IMR-90 (cell line): ENCODE measurements around the gene SLC12A7. TPM values are rescaled to one million over a fixed set of nuclear protein-coding genes. Genes with fewer than 3 reads are reported as not detected.

Source experiments
- ATAC-seq: fragments of 200-7000 bp; cut with Tn5 transposase; 2 replicates; pipeline ENCODE4 v1.9.1; 2020; ENCODE audit warnings: low read depth, mild to moderate bottlenecking, moderate library complexity
- BruUV-seq: library from RNA; stranded (reverse); fragments of 400-500 nt; replicated peaks from 2 replicates; lab custom pipeline; 2021; lab: Mats Ljungman, UMichigan
- CTCF ChIA-PET: fragments of 300-600 bp; formaldehyde crosslinking; extraction: SDS; loops from one replicate; lab custom pipeline; 2021; ENCODE audit warnings: antibody characterized with exemption; lab: Yijun Ruan, JAX
- POLR2A ChIA-PET: fragments of 300-600 bp; sonication (Branson Sonifier 250); formaldehyde crosslinking; loops from one replicate; lab custom pipeline; 2022; ENCODE audit warnings: antibody characterized with exemption; ENCODE audit not compliant: unreplicated experiment; lab: Charles Lee
- DNase-seq: peaks from one replicate; pipeline ENCODE4 v3.0.0; 2013
- H2AFZ ChIP-seq: replicated peaks from 2 replicates; pipeline ENCODE3; 2013; ENCODE audit warnings: low read length, mild to moderate bottlenecking; ENCODE audit not compliant: poor library complexity
- H2AK5ac ChIP-seq: 2 replicates; pipeline ENCODE4 v1.6.1; 2013; ENCODE audit warnings: low read depth, low read length, inconsistent platforms
- H2AK9ac ChIP-seq: replicated peaks from 2 replicates; pipeline ENCODE3; 2013; ENCODE audit warnings: mild to moderate bottlenecking, low read depth, low read length, moderate library complexity; ENCODE audit not compliant: poor library complexity
- H2BK120ac ChIP-seq: 2 replicates; pipeline ENCODE4 v1.6.1; 2013; ENCODE audit warnings: low read depth, low read length, inconsistent platforms
- H2BK15ac ChIP-seq: 3 replicates; pipeline ENCODE4 v1.6.1; 2013; ENCODE audit warnings: low read depth, low read length, inconsistent platforms
- H2BK20ac ChIP-seq: 2 replicates; pipeline ENCODE4 v1.6.1; 2013; ENCODE audit warnings: low read depth, mild to moderate bottlenecking, inconsistent platforms, low read length, moderate library complexity
- H2BK5ac ChIP-seq: 2 replicates; pipeline ENCODE4 v1.6.1; 2013; ENCODE audit warnings: mild to moderate bottlenecking, low read depth, low read length, inconsistent platforms; ENCODE audit not compliant: poor library complexity, severe bottlenecking
- H3K14ac ChIP-seq: replicated peaks from 2 replicates; pipeline ENCODE4 v1.6.1; 2013; ENCODE audit warnings: low read depth, low read length, inconsistent platforms
- H3K18ac ChIP-seq: 2 replicates; pipeline ENCODE4 v1.6.1; 2013; ENCODE audit warnings: low read depth, low read length, control low read depth
- H3K23ac ChIP-seq: 2 replicates; pipeline ENCODE4 v1.6.1; 2013; ENCODE audit warnings: low read depth, low read length, inconsistent platforms
- H3K27ac ChIP-seq: 2 replicates; pipeline ENCODE4 v1.5.1; 2013; ENCODE audit warnings: mild to moderate bottlenecking, control low read depth, low read length; ENCODE audit not compliant: insufficient read depth
- H3K27me3 ChIP-seq: 2 replicates; pipeline ENCODE4 v1.6.1; 2013; ENCODE audit warnings: low read length; ENCODE audit not compliant: control insufficient read depth, insufficient read depth
- H3K36me3 ChIP-seq: 2 replicates; pipeline ENCODE4 v1.6.1; 2013; ENCODE audit warnings: low read length, mixed read lengths; ENCODE audit not compliant: control insufficient read depth, insufficient read depth
- H3K4ac ChIP-seq: 2 replicates; pipeline ENCODE4 v1.6.1; 2013; ENCODE audit warnings: low read depth, low read length, inconsistent platforms
- H3K4me1 ChIP-seq: 2 replicates; pipeline ENCODE4 v1.6.1; 2013; ENCODE audit warnings: low read length, mixed read lengths; ENCODE audit not compliant: control insufficient read depth, insufficient read depth
- H3K4me2 ChIP-seq: 2 replicates; pipeline ENCODE4 v1.6.1; 2013; ENCODE audit warnings: low read depth, mild to moderate bottlenecking, control low read depth, low read length, moderate library complexity
- H3K4me3 ChIP-seq: 2 replicates; pipeline ENCODE4 v1.5.1; 2013; ENCODE audit warnings: low read depth, mild to moderate bottlenecking, control low read depth, low read length, moderate library complexity; ENCODE audit not compliant: insufficient read depth
- H3K56ac ChIP-seq: 2 replicates; pipeline ENCODE4 v1.6.1; 2013; ENCODE audit warnings: low read length, inconsistent platforms; ENCODE audit not compliant: insufficient read depth; ENCODE audit errors: extremely low read depth
- H3K79me1 ChIP-seq, 2 experiments: 2 replicates each; pipeline ENCODE4 v1.6.1; 2013; ENCODE audit warnings: low read length in 2 of 2, inconsistent platforms in 1 of 2, low read depth in 1 of 2
- H3K9ac ChIP-seq: 2 replicates; pipeline ENCODE4 v1.6.1; 2013; ENCODE audit warnings: low read depth, low read length, control low read depth
- H3K9me1 ChIP-seq: 2 replicates; pipeline ENCODE4 v1.6.1; 2013; ENCODE audit warnings: low read length, inconsistent platforms; ENCODE audit not compliant: insufficient read depth
- H3K9me3 ChIP-seq: 2 replicates; pipeline ENCODE4 v1.6.1; 2013; ENCODE audit warnings: low read length; ENCODE audit not compliant: control insufficient read depth, insufficient read depth
- H4K20me1 ChIP-seq: 2 replicates; pipeline ENCODE4 v1.6.1; 2013; ENCODE audit warnings: low read length, inconsistent platforms; ENCODE audit not compliant: insufficient read depth
- H4K5ac ChIP-seq: 2 replicates; pipeline ENCODE4 v1.6.1; 2013; ENCODE audit warnings: mild to moderate bottlenecking, low read depth, low read length, control low read depth
- H4K8ac ChIP-seq, 2 experiments: 2 replicates each; pipeline ENCODE4 v1.6.1; 2013; ENCODE audit warnings: low read depth in 2 of 2, low read length in 2 of 2, control low read depth in 1 of 2, inconsistent platforms in 1 of 2
- H4K91ac ChIP-seq: 2 replicates; pipeline ENCODE4 v1.6.1; 2013; ENCODE audit warnings: low read depth, low read length, inconsistent platforms; ENCODE audit not compliant: insufficient read depth
- MAZ ChIP-seq: IDR thresholded peaks from 2 replicates; pipeline ENCODE4 v1.6.1; 2012; ENCODE audit warnings: low read depth, mild to moderate bottlenecking, low read length, improper control_type of control experiment, moderate library complexity, borderline replicate concordance
- POLR2A ChIP-seq: IDR thresholded peaks from 2 replicates; pipeline ENCODE4 v1.6.1; 2012; ENCODE audit warnings: mild to moderate bottlenecking, low read depth, low read length
- RAD21 ChIP-seq: IDR thresholded peaks from 2 replicates; pipeline ENCODE4 v1.6.1; 2012; ENCODE audit warnings: low read length, improper control_type of control experiment
- RFX5 ChIP-seq: IDR thresholded peaks from 2 replicates; pipeline ENCODE4 v1.8.0; 2012; ENCODE audit warnings: low read depth, mild to moderate bottlenecking, low read length, moderate library complexity
- WGBS, 2 experiments: methylation state at CpG; one replicate each; pipeline versions ENCODE4 v1.1.5 to v1.1.7; 2013; ENCODE audit warnings: missing lambda C conversion rate in 2 of 2; ENCODE audit not compliant: insufficient read length in 1 of 2; ENCODE audit errors: extremely low coverage in 2 of 2; 5-methylcytosine and 5-hydroxymethylcytosine counted together
- dilution Hi-C: fragments of 300-500 bp; cut with HindIII; formaldehyde crosslinking; loops from one replicate; pipeline ENCODE4 v1.14.3; 2018; ENCODE audit warnings: low sequenced_read_pairs; ENCODE audit not compliant: unreplicated experiment
- in situ Hi-C: fragments of 300-500 bp; cut with MboI; formaldehyde crosslinking; loops from 3 replicates; pipeline ENCODE4 v1.14.3; 2019; ENCODE audit warnings: low sequenced_read_pairs, inconsistent platforms, mixed read lengths
- intact Hi-C: fragments of 100-400 bp; cut with micrococcal nuclease; formaldehyde crosslinking; loops from 2 replicates; pipeline ENCODE4 v1.10.0; 2022
- polyA plus RNA-seq, 3 experiments: library from polyadenylated mRNA; depleted of rRNA; stranded (reverse); fragments of >200 nt; gene quantifications; 2 replicates each; pipeline ENCODE4 v1.2.3, GENCODE V29; 2012; ENCODE audit warnings: low replicate concordance in 1 of 3
- total RNA-seq: library from RNA; depleted of rRNA; stranded (reverse); fragments of >200 nt; gene quantifications from 2 replicates; pipeline ENCODE4 v1.2.3, GENCODE V29; 2012
- TF ChIP-seq, protein P1 (sequence below): fragments of 150-350 bp; IDR thresholded peaks from 2 replicates; pipeline ENCODE4 v1.6.1; 2017; ENCODE audit warnings: mild to moderate bottlenecking, antibody characterized with exemption, low read length, low read depth

The SLC12A7 gene
- total and polyA plus RNA-seq, 2 of the 4 experiments (the other 2 are of a cell fraction), result 3.0 to 6.1 TPM

DNA sequence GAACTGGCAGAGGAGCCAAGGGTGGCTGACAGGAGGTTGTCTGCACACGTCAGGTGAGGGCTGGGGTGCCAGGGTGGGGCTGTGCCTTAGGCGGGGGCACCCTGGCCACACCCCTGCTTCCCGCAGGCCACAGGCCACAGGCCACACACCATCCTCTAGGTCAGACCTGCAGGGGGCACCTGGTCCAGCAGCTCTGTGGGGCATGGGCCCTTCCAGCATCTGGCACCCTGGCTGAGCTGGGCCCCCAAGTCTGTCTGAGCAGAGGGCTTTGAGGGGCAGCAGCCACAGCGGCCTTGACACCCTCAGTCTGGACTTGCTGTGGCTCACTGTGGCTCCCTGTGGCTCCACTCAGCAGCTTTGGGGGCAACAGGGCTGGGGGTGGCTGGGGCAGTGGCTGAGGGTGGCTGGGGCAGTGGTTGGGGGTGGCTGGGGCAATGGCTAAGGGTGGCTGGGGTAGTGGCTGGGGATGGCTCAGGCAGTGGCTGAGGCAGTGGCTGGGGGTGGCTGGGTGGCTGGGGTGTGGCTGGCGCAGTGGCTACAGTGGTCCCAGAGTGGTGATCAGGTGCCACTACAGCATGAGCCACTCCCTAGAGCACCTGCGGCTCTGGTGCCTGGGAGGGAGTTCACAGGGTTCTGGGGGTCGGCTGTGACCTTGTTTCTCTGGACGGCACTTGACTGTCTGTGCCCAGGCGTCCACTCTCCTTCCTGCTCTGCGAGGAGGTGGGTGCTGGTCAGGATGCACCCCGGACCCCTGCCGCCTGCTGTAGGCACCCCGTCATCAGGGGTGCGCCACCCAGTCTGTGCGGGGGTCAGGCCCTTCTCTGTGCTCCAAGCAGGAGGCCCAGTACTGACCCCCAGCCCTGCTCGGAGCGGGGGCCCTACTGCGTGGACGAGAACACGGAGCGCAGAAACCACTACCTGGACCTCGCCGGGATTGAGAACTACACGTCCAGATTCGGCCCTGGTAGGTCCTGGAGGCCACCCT is 76.2 kb downstream of the SLC12A7 start:
- H3K27ac ChIP-seq, result no peak overlapping the region
- intact Hi-C loops (no loop called here), dilution Hi-C loops (no loop called here), in situ Hi-C loops (no loop called here)
- no peak overlapping the region for H3K23ac ChIP-seq
- H3K9me3 ChIP-seq, result peaks cover 5% of the 10 kb centered on the region; the same call in 1 of the 2 replicates
- H4K8ac ChIP-seq, result no peak overlapping the region
- no peak overlapping the region for H2BK5ac ChIP-seq
- H3K9ac ChIP-seq, result no peak overlapping the region
- no peak overlapping the region for H4K91ac ChIP-seq
- peaks cover 7% of the 10 kb centered on the region; the same call in 1 of the 2 replicates for H3K27me3 ChIP-seq
- no TSS peak for BruUV-seq
- DNase-seq, result no peak
- H2AK5ac ChIP-seq, result no peak overlapping the region
- no peak overlapping the region for H2BK15ac ChIP-seq
- H3K4me2 ChIP-seq, result no peak overlapping the region
- H3K9me1 ChIP-seq, result no peaks in the 10 kb centered on the region
- no peaks in the 10 kb centered on the region for H3K4me1 ChIP-seq
- H3K36me3 ChIP-seq, result no peaks in the 10 kb centered on the region
- H3K56ac ChIP-seq, result no peak overlapping the region
- no peak overlapping the region for H3K4ac ChIP-seq
- ChIA-PET CTCF (interaction anchor here (0.7 kb wide), 1 partner anchor 488 kb away, joined by 3 read pairs; the partner anchor contains the start of gene LPCAT1), POLR2A (no interaction called here)
- no peak overlapping the region for H2BK20ac ChIP-seq
- H3K18ac ChIP-seq, result no peak overlapping the region
- no peak overlapping the region for H2AFZ ChIP-seq
- TF ChIP-seq POLR2A (no peak), MAZ (no peak), RAD21 (no peak), RFX5 (no peak)
- TF ChIP-seq, protein P1, sequence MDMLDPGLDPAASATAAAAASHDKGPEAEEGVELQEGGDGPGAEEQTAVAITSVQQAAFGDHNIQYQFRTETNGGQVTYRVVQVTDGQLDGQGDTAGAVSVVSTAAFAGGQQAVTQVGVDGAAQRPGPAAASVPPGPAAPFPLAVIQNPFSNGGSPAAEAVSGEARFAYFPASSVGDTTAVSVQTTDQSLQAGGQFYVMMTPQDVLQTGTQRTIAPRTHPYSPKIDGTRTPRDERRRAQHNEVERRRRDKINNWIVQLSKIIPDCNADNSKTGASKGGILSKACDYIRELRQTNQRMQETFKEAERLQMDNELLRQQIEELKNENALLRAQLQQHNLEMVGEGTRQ, result no peak
- no peak for ATAC-seq
- WGBS, 2 experiments, result 96% methylated on average over 9 of the region's 25 CpGs; no CpG with 5 or more reads in 1 of the 2 experiments
- H3K79me1 ChIP-seq, result no peaks in the 10 kb centered on the region
- no peak overlapping the region for H2BK120ac ChIP-seq
- no peaks in the 10 kb centered on the region for H4K20me1 ChIP-seq
- no peak overlapping the region for H4K5ac ChIP-seq
- no peak overlapping the region for H3K4me3 ChIP-seq
- no peak overlapping the region for H2AK9ac ChIP-seq
- H3K14ac ChIP-seq, result no peak overlapping the region
